K562 (cell line): Measurements from ENCODE around the gene ZNF48. TPM values are rescaled to one million over a fixed set of nuclear protein-coding genes. Genes with fewer than 3 reads are reported as not detected.

Experiments
- BMI1 ChIP-seq: fragments of 150-350 bp; IDR thresholded peaks from 2 replicates; pipeline ENCODE4 v1.6.1; 2014; ENCODE audit warnings: low read length
- FOXA1 ChIP-seq: fragments of 450-650 bp; IDR thresholded peaks from 2 replicates; pipeline ENCODE4 v1.6.1; 2016; ENCODE audit warnings: mild to moderate bottlenecking, borderline replicate concordance
- GATAD2A ChIP-seq: fragments of 450-650 bp; IDR thresholded peaks from 2 replicates; pipeline ENCODE4 v1.6.1; 2017
- HNRNPLL ChIP-seq: fragments of 200-400 bp; formaldehyde crosslinking; IDR thresholded peaks from 2 replicates; pipeline ENCODE4 v1.6.1; 2017; ENCODE audit warnings: low read length, low read depth, mild to moderate bottlenecking; ENCODE audit not compliant: poor library complexity, severe bottlenecking
- ILF3 ChIP-seq: fragments of 450-650 bp; IDR thresholded peaks from 2 replicates; pipeline ENCODE4 v1.6.1; 2018; ENCODE audit warnings: antibody characterized with exemption, mild to moderate bottlenecking, moderate library complexity, borderline replicate concordance
- JUND ChIP-seq, 2 experiments: IDR thresholded peaks; 2 replicates in 1 of 2; 3 replicates in 1 of 2; pipeline ENCODE4 v1.6.1; 2011; ENCODE audit warnings: borderline replicate concordance in 2 of 2, low read depth in 2 of 2, low read length in 2 of 2, improper control_type of control experiment in 1 of 2, missing biosample characterization in 1 of 2, missing genetic modification characterization in 1 of 2, missing genetic modification reagents in 1 of 2
- KDM1A ChIP-seq, 2 experiments: fragments of 450-650 bp; IDR thresholded peaks; 2 replicates each; pipeline ENCODE4 v1.6.1; 2016; ENCODE audit warnings: mild to moderate bottlenecking in 2 of 2
- KDM5B ChIP-seq: fragments of 200-600 bp; sonication (generic); IDR thresholded peaks from 2 replicates; pipeline ENCODE4 v1.6.1; 2012; ENCODE audit warnings: low read depth, mild to moderate bottlenecking, moderate library complexity, low read length, control low read depth, inconsistent platforms; ENCODE audit not compliant: insufficient replicate concordance
- NFYB ChIP-seq: IDR thresholded peaks from 2 replicates; pipeline ENCODE4 v1.6.1; 2011; ENCODE audit warnings: mild to moderate bottlenecking, moderate library complexity; ENCODE audit not compliant: insufficient read length; ENCODE audit errors: extremely low read depth
- PHTF2 ChIP-seq: fragments of 250-450 bp; sonication (Bioruptor Pico); IDR thresholded peaks from 2 replicates; pipeline ENCODE4 v1.5.0; 2021; ENCODE audit warnings: mild to moderate bottlenecking
- PPARD ChIP-seq: fragments of 250-450 bp; sonication (Bioruptor Pico); IDR thresholded peaks from 2 replicates; pipeline ENCODE4 v1.8.0; 2022; ENCODE audit warnings: inconsistent platforms, mild to moderate bottlenecking, moderate library complexity
- RAD51 ChIP-seq: fragments of 450-650 bp; IDR thresholded peaks from 2 replicates; pipeline ENCODE4 v1.7.1; 2016; ENCODE audit warnings: low read depth, mild to moderate bottlenecking, borderline replicate concordance
- SMARCE1 ChIP-seq: fragments of 450-650 bp; IDR thresholded peaks from 2 replicates; pipeline ENCODE4 v1.7.1; 2016; ENCODE audit warnings: mild to moderate bottlenecking
- SRSF9 ChIP-seq: fragments of 200-400 bp; formaldehyde crosslinking; IDR thresholded peaks from 2 replicates; pipeline ENCODE4 v1.6.1; 2017; ENCODE audit warnings: low read depth, low read length, borderline replicate concordance
- TCF7 ChIP-seq: sonication (generic); IDR thresholded peaks from 2 replicates; pipeline ENCODE4 v1.6.1; 2016; ENCODE audit warnings: antibody characterized with exemption, borderline replicate concordance
- TEAD4 ChIP-seq, 2 experiments: sonication (generic) in 1 of 2; formaldehyde crosslinking in 1 of 2; IDR thresholded peaks; 2 replicates each; pipeline versions ENCODE4 v1.6.1 to v1.8.0; 2012 to 2022; ENCODE audit warnings: borderline replicate concordance in 1 of 2, inconsistent platforms in 1 of 2, low read length in 1 of 2, mild to moderate bottlenecking in 1 of 2, missing genetic modification reagents in 1 of 2
- TFAM ChIP-seq: fragments of 250-450 bp; sonication (Bioruptor Pico); conservative IDR thresholded peaks from 2 replicates; pipeline ENCODE4 v1.5.0; 2021; ENCODE audit warnings: mild to moderate bottlenecking, moderate library complexity
- TGIF2 ChIP-seq: sonication (generic); formaldehyde crosslinking; IDR thresholded peaks from 2 replicates; pipeline ENCODE4 v1.8.1; 2022; ENCODE audit warnings: mild to moderate bottlenecking, missing genetic modification reagents, moderate library complexity
- U2AF2 ChIP-seq: fragments of 200-400 bp; formaldehyde crosslinking; optimal IDR thresholded peaks from 2 replicates; pipeline ENCODE3; 2017; ENCODE audit warnings: low read depth, mild to moderate bottlenecking, low read length
- ZNF174 ChIP-seq: fragments of 250-450 bp; sonication (Bioruptor Pico); IDR thresholded peaks from 2 replicates; pipeline ENCODE4 v1.4.0; 2020; ENCODE audit warnings: mild to moderate bottlenecking
- ZNF589 ChIP-seq: fragments of 200-800 bp; sonication (Bioruptor generic); IDR thresholded peaks from 2 replicates; pipeline ENCODE4 v1.6.1; 2016; ENCODE audit warnings: low read depth, missing genetic modification characterization, missing compliant biosample characterization
- polyA plus RNA-seq, 8 experiments: library from polyadenylated mRNA; depleted of rRNA in 4 of 8; stranded (reverse) in 5 of 8; unstranded in 3 of 8; fragments of >200 nt; fragmentation: Nextera tagmentation in 2 of 8; fragmentation: Illumina TruSeq in 1 of 8; extraction: Ambion mirVana in 2 of 8; extraction: Trizol in 1 of 8; gene quantifications; 2 replicates each; pipeline versions ENCODE4 v1.2.1 to v1.2.3, GENCODE V29; 2011 to 2014; ENCODE audit warnings: inconsistent platforms in 1 of 8, missing spikeins in 1 of 8
- total RNA-seq, 7 experiments: library from RNA; depleted of rRNA in 6 of 7; stranded (reverse); fragments of >200 nt in 6 of 7; fragmentation: Illumina TruSeq in 2 of 7; extraction: Trizol in 2 of 7; gene quantifications; 2 replicates each; pipeline versions ENCODE4 v1.2.1 to v1.2.3, GENCODE V29; 2011 to 2021; ENCODE audit warnings: low replicate concordance in 1 of 7
- TF ChIP-seq, protein P1 (sequence below): fragments of 450-650 bp; formaldehyde crosslinking; conservative IDR thresholded peaks from 2 replicates; pipeline ENCODE4 v1.4.0; 2022; ENCODE audit warnings: mild to moderate bottlenecking, missing genetic modification characterization
- TF ChIP-seq, protein P2 (sequence below): fragments of 450-650 bp; IDR thresholded peaks from 2 replicates; pipeline ENCODE4 v1.6.1; 2017; ENCODE audit warnings: mild to moderate bottlenecking, moderate library complexity
- TF ChIP-seq, protein P3 (sequence below): fragments of 250-450 bp; sonication (Bioruptor Pico); IDR thresholded peaks from 2 replicates; pipeline ENCODE4 v1.8.0; 2022; ENCODE audit warnings: inconsistent platforms, mild to moderate bottlenecking, moderate library complexity, borderline replicate concordance

Gene ZNF48
- total and polyA plus RNA-seq, 9 of the 15 experiments (the other 6 are each of a cell fraction or from before 2014, with no cell fraction given), result 0.38 to 11.6 (median 4.7) TPM

DNA sequence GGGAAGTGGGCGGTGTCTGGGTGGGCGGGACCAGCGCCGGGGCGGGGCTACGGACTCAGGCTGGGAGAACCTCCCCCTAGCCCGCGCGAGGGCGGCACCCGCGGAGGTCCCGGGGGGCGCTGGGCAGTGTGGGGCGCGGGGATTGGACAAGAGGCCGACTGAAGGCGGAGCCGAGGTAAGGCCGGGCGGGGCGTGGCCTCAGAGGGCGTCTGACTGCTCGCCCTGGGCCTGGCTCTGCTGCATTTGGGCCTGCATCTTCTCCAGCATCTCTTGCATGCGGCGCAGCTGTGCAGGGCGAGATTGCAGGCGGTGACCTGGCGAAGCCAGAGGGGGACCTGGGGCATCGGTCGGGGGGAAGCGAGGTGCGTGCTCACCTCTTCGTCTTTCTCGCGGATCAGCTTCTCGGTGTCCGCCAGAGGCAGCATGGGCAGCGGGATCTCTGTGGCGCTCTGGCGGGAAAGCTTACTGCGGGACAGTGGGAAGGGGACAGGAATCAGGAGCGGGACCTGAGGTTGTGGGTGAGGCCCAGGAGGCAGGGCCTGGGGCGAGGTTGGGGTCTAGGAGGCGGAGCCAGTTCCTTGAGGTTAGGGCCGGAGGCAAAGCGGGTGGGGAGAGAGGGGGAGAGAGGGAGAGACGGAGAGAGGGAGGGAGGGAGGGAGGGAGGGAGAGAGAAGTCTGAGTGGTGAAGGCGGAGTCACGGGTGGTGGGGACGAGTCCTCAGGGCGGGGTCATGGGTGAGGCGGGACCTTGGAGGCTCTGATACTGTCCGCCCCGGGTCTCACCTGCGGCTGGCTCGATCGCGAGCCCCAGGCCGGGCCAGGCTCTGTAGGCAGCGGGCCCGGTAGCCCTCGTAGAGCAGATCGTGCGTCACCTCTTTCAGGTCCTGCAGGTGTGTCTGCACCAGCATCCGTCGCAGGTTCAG, 16.7 kb upstream of the ZNF48 start (continued):
- TF ChIP-seq, protein P1, sequence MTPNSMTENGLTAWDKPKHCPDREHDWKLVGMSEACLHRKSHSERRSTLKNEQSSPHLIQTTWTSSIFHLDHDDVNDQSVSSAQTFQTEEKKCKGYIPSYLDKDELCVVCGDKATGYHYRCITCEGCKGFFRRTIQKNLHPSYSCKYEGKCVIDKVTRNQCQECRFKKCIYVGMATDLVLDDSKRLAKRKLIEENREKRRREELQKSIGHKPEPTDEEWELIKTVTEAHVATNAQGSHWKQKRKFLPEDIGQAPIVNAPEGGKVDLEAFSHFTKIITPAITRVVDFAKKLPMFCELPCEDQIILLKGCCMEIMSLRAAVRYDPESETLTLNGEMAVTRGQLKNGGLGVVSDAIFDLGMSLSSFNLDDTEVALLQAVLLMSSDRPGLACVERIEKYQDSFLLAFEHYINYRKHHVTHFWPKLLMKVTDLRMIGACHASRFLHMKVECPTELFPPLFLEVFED (CRISPR knock-in tag), result peak; percentile 61; the same call in 1 of the 2 replicates
- TF ChIP-seq ZNF589 (CRISPR knock-in tag) (no peak), JUND (IDR thresholded peaks at IDR 0.05; ENCODE audit: borderline replicate concordance, low read depth, low read length) (no peak; the same call in 1 of the 2 replicates), JUND (tag; IDR thresholded peaks at IDR 0.05; ENCODE audit: borderline replicate concordance, low read depth, low read length) (no peak; the same call in 2 of the 3 replicates), SRSF9 (no peak), TGIF2 (no peak), PHTF2 (CRISPR knock-in tag) (no peak), ILF3 (no peak), TCF7 (no peak), RAD51 (no peak), KDM5B (peak; percentile 69), TEAD4 (IDR thresholded peaks at IDR 0.05; ENCODE audit: low read length) (no peak; the same call in 1 of the 2 replicates), TEAD4 (CRISPR knock-in tag; IDR thresholded peaks at IDR 0.05; ENCODE audit: borderline replicate concordance) (no peak), FOXA1 (no peak), PPARD (no peak), NFYB (no peak), SMARCE1 (no peak), GATAD2A (0 out of 2 replicates have a peak, but pooled peaks have one; percentile 16), TFAM (CRISPR knock-in tag) (no peak), U2AF2 (no peak), KDM1A (IDR thresholded peaks at IDR 0.05) (peak in 1 of 2 experiments; percentile 86; a peak in 2 of 4 replicates), ZNF174 (CRISPR knock-in tag) (no peak), HNRNPLL (no peak), BMI1 (no peak)
- TF ChIP-seq, protein P2, sequence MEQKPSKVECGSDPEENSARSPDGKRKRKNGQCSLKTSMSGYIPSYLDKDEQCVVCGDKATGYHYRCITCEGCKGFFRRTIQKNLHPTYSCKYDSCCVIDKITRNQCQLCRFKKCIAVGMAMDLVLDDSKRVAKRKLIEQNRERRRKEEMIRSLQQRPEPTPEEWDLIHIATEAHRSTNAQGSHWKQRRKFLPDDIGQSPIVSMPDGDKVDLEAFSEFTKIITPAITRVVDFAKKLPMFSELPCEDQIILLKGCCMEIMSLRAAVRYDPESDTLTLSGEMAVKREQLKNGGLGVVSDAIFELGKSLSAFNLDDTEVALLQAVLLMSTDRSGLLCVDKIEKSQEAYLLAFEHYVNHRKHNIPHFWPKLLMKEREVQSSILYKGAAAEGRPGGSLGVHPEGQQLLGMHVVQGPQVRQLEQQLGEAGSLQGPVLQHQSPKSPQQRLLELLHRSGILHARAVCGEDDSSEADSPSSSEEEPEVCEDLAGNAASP, result no peak
- TF ChIP-seq, protein P3, sequence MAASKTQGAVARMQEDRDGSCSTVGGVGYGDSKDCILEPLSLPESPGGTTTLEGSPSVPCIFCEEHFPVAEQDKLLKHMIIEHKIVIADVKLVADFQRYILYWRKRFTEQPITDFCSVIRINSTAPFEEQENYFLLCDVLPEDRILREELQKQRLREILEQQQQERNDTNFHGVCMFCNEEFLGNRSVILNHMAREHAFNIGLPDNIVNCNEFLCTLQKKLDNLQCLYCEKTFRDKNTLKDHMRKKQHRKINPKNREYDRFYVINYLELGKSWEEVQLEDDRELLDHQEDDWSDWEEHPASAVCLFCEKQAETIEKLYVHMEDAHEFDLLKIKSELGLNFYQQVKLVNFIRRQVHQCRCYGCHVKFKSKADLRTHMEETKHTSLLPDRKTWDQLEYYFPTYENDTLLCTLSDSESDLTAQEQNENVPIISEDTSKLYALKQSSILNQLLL (CRISPR knock-in tag), result no peak
